HUES64 (cell line): ENCODE results near the gene ADTRP.

Source experiments
- H3K27ac ChIP-seq: 2 replicates; pipeline ENCODE4 v1.7.0; 2013; ENCODE audit warnings: low read depth, low read length, inconsistent platforms
- H3K27me3 ChIP-seq: 2 replicates; pipeline ENCODE4 v1.6.1; 2013; ENCODE audit warnings: mild to moderate bottlenecking, low read length; ENCODE audit not compliant: insufficient read depth
- H3K36me3 ChIP-seq: 2 replicates; pipeline ENCODE4 v1.6.1; 2013; ENCODE audit warnings: mild to moderate bottlenecking, low read length; ENCODE audit not compliant: insufficient read depth
- H3K4me1 ChIP-seq: 2 replicates; pipeline ENCODE4 v1.6.1; 2013; ENCODE audit warnings: mild to moderate bottlenecking, low read length, moderate library complexity; ENCODE audit not compliant: insufficient read depth
- H3K4me3 ChIP-seq: 2 replicates; pipeline ENCODE4 v1.5.1; 2013; ENCODE audit warnings: mild to moderate bottlenecking, low read length, moderate library complexity
- H3K9ac ChIP-seq: 2 replicates; pipeline ENCODE4 v1.6.1; 2013; ENCODE audit warnings: mild to moderate bottlenecking, low read depth, low read length
- H3K9me3 ChIP-seq: 2 replicates; pipeline ENCODE4 v1.6.1; 2013; ENCODE audit warnings: low read depth, low read length; ENCODE audit not compliant: insufficient read depth
- WGBS: fragments of 150-250, 120-280 bp; methylation state at CpG from one replicate; pipeline ENCODE4 v1.1.7; 2013; ENCODE audit warnings: missing lambda C conversion rate; 5-methylcytosine and 5-hydroxymethylcytosine counted together

The ADTRP gene

GRCh38 chr6:11732036-11732631, 46.5 kb downstream of the ADTRP start:
- Histone ChIP-seq H3K27me3 (no peaks in the 10 kb centered on the region), H3K4me1 (peaks cover 2% of the 10 kb centered on the region; the same call in 1 of the 2 replicates), H3K9me3 (no peaks in the 10 kb centered on the region), H3K9ac (no peak overlapping the region), H3K4me3 (no peak overlapping the region), H3K36me3 (no peaks in the 10 kb centered on the region), H3K27ac (no peak overlapping the region)
- 94% methylated on average over 12 of the region's 12 CpGs for WGBS

- no peaks in the 10 kb centered on the region for H3K27me3 ChIP-seq
- no peak overlapping the region for H3K4me3 ChIP-seq
- H3K9ac ChIP-seq, result no peak overlapping the region
- H3K27ac ChIP-seq, result no peak overlapping the region
- no peaks in the 10 kb centered on the region for H3K36me3 ChIP-seq
- no peaks in the 10 kb centered on the region for H3K9me3 ChIP-seq
- H3K4me1 ChIP-seq, result peaks cover 2% of the 10 kb centered on the region; the same call in 1 of the 2 replicates
- 85% methylated on average over 3 of the region's 3 CpGs for WGBS
Observed at GRCh38 chr6:11731423-11731822, 47.2 kb downstream of the ADTRP start.

GRCh38 chr6:11730641-11731040, 48.0 kb downstream of the ADTRP start:
- no peak overlapping the region for H3K27ac ChIP-seq
- no peaks in the 10 kb centered on the region for H3K36me3 ChIP-seq
- peaks cover 2% of the 10 kb centered on the region; the same call in 1 of the 2 replicates for H3K4me1 ChIP-seq
- H3K4me3 ChIP-seq, result no peak overlapping the region
- no peaks in the 10 kb centered on the region for H3K27me3 ChIP-seq
- H3K9ac ChIP-seq, result no peak overlapping the region
- 95% methylated on average over 2 of the region's 2 CpGs for WGBS
- no peaks in the 10 kb centered on the region for H3K9me3 ChIP-seq

GRCh38 chr6:11729076-11729475, 49.5 kb downstream of the ADTRP start:
- H3K9ac ChIP-seq, result no peak overlapping the region
- H3K36me3 ChIP-seq, result no peaks in the 10 kb centered on the region
- 96% methylated on average over 8 of the region's 8 CpGs for WGBS
- H3K27ac ChIP-seq, result no peak overlapping the region
- peaks cover 2% of the 10 kb centered on the region; the same call in 1 of the 2 replicates for H3K4me1 ChIP-seq
- no peaks in the 10 kb centered on the region for H3K9me3 ChIP-seq
- H3K4me3 ChIP-seq, result no peak overlapping the region
- H3K27me3 ChIP-seq, result no peaks in the 10 kb centered on the region

- no peaks in the 10 kb centered on the region for H3K36me3 ChIP-seq
- no peak overlapping the region for H3K27ac ChIP-seq
- peaks cover 2% of the 10 kb centered on the region; the same call in 1 of the 2 replicates for H3K4me1 ChIP-seq
- no peaks in the 10 kb centered on the region for H3K9me3 ChIP-seq
- WGBS, result 92% methylated on average over 11 of the region's 11 CpGs
- no peak overlapping the region for H3K4me3 ChIP-seq
- no peaks in the 10 kb centered on the region for H3K27me3 ChIP-seq
- no peak overlapping the region for H3K9ac ChIP-seq
Observed at GRCh38 chr6:11727998-11728961, 50.3 kb downstream of the ADTRP start.

GRCh38 chr6:11727346-11727997, 51.1 kb downstream of the ADTRP start:
- WGBS, result 93% methylated on average over 2 of the region's 3 CpGs
- peaks cover 2% of the 10 kb centered on the region; the same call in 1 of the 2 replicates for H3K4me1 ChIP-seq
- no peaks in the 10 kb centered on the region for H3K36me3 ChIP-seq
- H3K9ac ChIP-seq, result no peak overlapping the region
- no peaks in the 10 kb centered on the region for H3K27me3 ChIP-seq
- no peak overlapping the region for H3K4me3 ChIP-seq
- no peak overlapping the region for H3K27ac ChIP-seq
- no peaks in the 10 kb centered on the region for H3K9me3 ChIP-seq

- WGBS, result 99% methylated on average over 4 of the region's 4 CpGs
- no peaks in the 10 kb centered on the region for H3K9me3 ChIP-seq
- no peak overlapping the region for H3K27ac ChIP-seq
- H3K36me3 ChIP-seq, result no peaks in the 10 kb centered on the region
- no peaks in the 10 kb centered on the region for H3K27me3 ChIP-seq
- no peak overlapping the region for H3K9ac ChIP-seq
- no peak overlapping the region for H3K4me3 ChIP-seq
- peaks cover 2% of the 10 kb centered on the region; the same call in 1 of the 2 replicates for H3K4me1 ChIP-seq
Observed at GRCh38 chr6:11724286-11724685, 54.3 kb downstream of the ADTRP start.

GRCh38 chr6:11722805-11723631, 55.6 kb downstream of the ADTRP start:
- no peak overlapping the region for H3K4me3 ChIP-seq
- no peak overlapping the region for H3K9ac ChIP-seq
- no peaks in the 10 kb centered on the region for H3K27me3 ChIP-seq
- H3K36me3 ChIP-seq, result no peaks in the 10 kb centered on the region
- H3K9me3 ChIP-seq, result no peaks in the 10 kb centered on the region
- WGBS, result 93% methylated on average over 9 of the region's 9 CpGs
- no peaks in the 10 kb centered on the region for H3K4me1 ChIP-seq
- no peak overlapping the region for H3K27ac ChIP-seq

- WGBS, result 95% methylated on average over 5 of the region's 6 CpGs
- no peak overlapping the region for H3K9ac ChIP-seq
Observed at GRCh38 chr6:11722220-11722619, 56.4 kb downstream of the ADTRP start.

GRCh38 chr6:11718463-11718862, 60.1 kb downstream of the ADTRP start:
- H3K4me1 ChIP-seq, result no peaks in the 10 kb centered on the region
- no peak overlapping the region for H3K27ac ChIP-seq
- no peak overlapping the region for H3K4me3 ChIP-seq
- H3K36me3 ChIP-seq, result no peaks in the 10 kb centered on the region
- H3K9ac ChIP-seq, result no peak overlapping the region
- no peaks in the 10 kb centered on the region for H3K27me3 ChIP-seq
- no peaks in the 10 kb centered on the region for H3K9me3 ChIP-seq

More at GRCh38 chr6:11722220-11722619, 56.4 kb downstream of the ADTRP start:
- H3K4me3 ChIP-seq, result no peak overlapping the region
- no peaks in the 10 kb centered on the region for H3K4me1 ChIP-seq
- no peaks in the 10 kb centered on the region for H3K27me3 ChIP-seq
- no peak overlapping the region for H3K27ac ChIP-seq
- no peaks in the 10 kb centered on the region for H3K9me3 ChIP-seq
- no peaks in the 10 kb centered on the region for H3K36me3 ChIP-seq
